NCI-H2107 treated with DMSO at 0.1 percent for 48 hours (cell line): Measurements from ENCODE around the gene PRPF40B.
"Not testable (repeated sequence)": the region's sequence is repeated elsewhere in the genome, so short reads cannot be mapped to it uniquely, and the experiment has no call there.

Experiments
- DNase-seq: peaks from one replicate; lab custom pipeline; 2025; ENCODE audit not compliant: unreplicated experiment; lab: John Stamatoyannopoulos, UW

The PRPF40B gene

GRCh38 chr12:49609059-49609874, 14.1 kb upstream of the PRPF40B start:
- DNase-seq, result no peak

DNA sequence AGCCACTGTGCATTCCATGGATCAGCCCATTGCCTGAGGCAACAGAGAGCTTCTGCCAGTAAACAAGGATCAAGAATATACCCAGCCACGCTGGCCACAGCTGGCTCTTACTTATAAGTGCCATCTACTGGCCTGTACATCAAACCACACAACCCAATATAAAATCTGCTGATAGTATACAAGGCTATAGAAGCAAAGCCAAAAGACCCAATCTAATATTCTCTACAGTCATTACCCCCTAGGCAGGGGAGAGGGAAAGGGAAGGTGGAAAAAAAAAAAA, 13.5 kb upstream of the PRPF40B start:
- DNase-seq, result no peak

GRCh38 chr12:49610785-49611184, 12.6 kb upstream of the PRPF40B start:
- DNase-seq, result not testable (repeated sequence)

GRCh38 chr12:49612210-49612609, 11.2 kb upstream of the PRPF40B start:
- no peak for DNase-seq

DNA sequence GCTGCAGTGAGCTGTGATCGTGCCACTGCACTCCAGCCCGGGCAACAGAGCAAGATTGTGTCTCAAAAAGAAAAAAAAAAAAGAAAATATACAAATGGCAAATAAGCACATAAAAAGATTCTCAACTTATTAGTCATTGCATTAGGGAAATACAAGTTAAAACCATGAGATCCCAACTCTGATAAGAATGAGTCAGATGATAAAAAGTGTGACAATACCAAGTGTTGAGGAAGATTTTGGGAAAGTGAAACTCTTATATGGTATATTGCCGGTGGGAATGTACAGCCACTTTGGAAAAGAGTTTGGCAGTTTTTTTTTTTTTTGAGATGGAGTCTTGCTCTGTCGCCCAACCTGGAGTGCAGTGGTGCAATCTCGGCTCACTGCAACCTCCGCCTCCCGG, 7.6 kb upstream of the PRPF40B start:
- no peak for DNase-seq

DNA sequence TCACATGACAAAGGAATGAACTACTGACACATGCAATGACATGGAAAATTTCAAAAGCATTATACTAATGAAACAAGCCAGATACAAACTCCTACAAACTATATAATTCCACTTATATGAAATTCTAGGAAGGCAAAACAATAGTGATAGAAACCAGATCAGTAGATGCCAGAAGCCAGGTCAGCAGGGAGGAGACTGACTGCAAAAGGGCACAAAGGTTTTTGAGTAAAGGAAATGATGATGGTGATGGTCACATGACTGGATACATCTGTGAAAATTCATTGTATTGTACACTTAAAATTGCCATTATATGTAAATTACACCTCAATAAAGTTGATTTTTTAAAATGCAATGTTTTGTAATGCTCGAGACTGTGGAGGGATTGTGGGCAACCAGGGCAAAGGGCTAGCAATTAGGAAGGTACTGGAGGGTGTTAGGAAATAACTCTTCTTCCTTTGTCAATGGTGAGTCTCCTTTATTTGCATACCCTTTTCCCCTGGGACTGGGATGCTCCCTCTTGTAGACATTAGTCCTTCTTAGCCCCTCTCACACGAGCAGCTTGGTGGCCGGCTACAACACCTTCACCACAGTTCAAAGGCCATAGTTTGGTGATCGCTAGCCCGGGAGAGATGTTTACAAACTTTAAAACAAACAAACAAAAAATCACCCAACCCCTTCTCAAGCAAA, 6.7 kb upstream of the PRPF40B start:
- DNase-seq, result no peak

GRCh38 chr12:49618576-49618975, 4.8 kb upstream of the PRPF40B start:
- DNase-seq, result no peak

GRCh38 chr12:49619286-49619685, 4.1 kb upstream of the PRPF40B start:
- DNase-seq, result no peak

GRCh38 chr12:49621651-49622500, 1.5 kb upstream of the PRPF40B start:
- DNase-seq, result no peak

DNA sequence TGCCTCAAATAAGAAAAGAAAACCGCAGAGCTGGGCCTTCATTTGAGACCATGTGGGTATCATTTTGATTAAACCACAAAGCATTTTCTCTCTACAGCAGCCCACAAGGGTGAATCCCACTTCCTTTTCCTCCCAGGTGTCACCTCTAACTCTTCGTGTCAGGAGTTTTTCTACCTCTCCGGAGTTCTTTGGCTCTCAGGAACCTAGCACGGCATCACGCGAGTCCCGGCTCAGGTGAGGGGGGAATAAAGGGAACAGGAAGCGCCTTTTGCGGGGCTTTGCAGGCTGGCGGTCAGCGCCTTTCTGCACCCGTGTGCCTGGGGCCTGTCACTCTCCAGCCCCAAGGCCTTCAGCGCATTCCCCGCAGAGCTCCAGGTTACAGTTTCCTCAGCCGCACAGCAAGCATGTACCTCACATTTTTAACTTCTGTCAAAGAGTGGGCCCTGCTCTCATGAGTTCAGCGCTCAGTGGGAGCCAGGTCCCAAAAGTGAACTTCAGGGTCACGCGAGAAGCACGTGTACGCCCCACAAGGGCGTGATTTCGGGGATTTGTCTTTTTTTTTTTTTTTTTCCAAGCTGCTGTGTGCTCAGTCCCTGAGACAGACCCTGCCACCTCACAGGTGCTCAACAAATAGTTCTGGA, 740 bp upstream of the PRPF40B start:
- peak; percentile 33 for DNase-seq

DNA sequence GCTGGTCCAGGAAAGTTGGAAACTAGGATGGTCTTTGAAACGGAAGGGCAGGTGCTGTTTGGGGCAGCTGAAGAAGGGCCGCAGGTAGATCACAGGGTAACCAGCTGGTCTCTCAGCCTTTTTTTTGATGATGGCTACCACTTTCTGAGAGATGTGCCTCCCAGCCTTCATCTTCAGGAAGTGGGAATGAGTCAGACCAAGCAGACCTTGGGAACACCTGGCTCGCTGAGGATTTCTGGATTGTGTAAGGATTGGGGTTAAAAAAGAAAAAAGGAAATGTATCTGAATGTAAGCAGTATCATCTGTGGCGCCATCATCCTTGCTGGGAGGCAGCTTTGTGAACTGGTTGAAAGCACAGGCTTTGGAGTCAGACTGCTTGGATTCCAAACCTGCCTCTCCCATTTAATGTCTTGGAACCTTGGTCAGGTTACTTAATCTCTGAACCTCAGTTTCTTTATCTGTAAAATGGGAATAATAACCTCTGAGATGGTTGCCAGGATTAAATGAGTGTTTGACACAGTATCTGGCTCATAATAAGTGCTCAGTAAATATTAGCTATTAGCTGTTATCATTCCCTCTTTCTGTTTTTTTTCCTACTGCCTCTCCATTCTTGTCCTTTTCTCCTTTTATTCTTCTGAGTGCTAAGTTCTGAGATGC, 1.7 kb downstream of the PRPF40B start:
- no peak for DNase-seq

- DNase-seq, result no peak
Measured at GRCh38 chr12:49626169-49626835, 2.9 kb downstream of the PRPF40B start.

GRCh38 chr12:49626836-49627235, 3.5 kb downstream of the PRPF40B start:
- no peak for DNase-seq

- no peak for DNase-seq
Measured at GRCh38 chr12:49627752-49628360, 4.5 kb downstream of the PRPF40B start.

GRCh38 chr12:49631336-49631907, 8.1 kb downstream of the PRPF40B start:
- no peak for DNase-seq

DNA sequence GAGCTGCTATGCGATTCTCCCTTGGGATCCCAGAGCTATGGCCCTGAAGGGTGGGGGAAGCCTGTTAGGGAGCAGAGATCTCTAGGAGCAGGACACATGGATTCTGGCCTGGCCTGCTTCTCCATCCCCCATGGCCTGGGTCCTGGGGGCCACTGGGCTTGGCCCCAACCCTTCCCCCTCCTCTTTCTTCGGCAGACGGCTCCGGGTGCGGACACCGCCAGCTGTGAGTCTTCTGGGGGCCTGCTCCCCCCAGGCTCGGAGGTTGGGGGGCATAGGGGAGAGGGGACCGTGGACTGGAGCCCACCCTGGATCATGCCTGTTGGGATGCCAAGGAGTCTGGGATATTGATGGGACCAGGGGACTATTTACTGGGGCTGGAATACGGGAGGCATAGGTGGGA, 9.0 kb downstream of the PRPF40B start:
- DNase-seq, result no peak

DNA sequence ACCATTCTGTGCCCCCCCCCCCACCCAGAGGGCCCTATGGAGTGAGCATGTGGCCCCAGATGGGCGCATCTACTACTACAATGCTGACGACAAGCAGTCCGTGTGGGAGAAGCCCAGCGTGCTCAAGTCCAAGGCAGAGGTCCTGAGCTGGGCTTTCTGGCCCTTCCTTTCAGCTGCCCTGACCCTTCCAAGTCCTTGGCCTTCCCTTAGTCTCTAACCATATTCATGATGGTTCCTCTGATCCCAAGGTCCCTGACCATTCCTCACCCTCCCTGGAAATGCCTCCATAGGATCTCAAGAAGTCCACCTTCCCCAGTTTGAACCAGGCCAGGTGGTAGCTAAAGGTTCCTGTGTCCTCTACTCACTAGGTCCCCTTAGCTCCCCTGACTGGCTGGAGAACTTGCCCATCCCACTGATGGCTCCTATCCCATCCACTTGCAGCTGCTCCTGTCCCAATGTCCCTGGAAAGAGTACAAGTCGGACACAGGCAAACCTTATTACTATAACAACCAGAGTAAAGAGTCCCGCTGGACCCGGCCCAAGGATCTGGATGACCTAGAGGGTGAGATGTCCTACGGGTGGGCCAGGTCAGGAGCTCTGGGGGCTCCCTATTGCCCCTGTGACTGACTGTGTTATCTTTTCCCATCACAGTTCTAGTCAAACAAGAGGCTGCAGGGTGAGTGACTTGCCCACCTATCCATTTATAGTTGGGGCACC, 9.8 kb downstream of the PRPF40B start:
- DNase-seq, result no peak

DNA sequence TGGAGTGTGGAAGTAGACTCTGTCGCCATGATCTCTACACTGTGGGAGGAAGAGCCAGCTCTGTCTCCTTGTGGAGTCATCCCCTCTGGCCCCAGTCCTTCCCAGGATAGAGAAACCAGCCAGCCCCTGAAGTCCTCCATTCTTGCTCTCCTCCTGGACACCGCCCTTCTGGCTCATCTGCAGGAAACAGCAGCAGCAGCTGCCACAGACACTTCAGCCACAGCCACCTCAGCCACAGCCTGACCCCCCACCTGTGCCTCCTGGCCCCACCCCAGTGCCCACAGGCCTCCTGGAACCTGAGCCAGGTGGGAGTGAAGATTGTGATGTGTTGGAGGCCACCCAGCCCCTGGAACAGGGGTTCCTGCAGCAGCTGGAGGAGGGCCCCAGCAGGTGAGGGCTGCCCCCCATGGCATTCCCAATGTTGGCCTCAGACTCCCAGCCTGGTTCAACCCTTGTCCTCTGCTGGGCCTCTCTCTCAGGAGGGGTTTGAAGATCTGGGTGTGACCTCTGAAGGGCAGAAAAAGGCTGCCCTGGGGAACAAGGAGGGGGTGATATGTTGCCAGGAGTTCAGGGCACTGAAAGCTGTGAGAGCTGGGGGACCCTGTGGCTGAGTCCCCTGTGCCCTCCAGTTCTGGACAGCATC, 10.5 kb downstream of the PRPF40B start:
- no peak for DNase-seq
